ENCODE results near the gene NACC1. TPM values are rescaled to one million over a fixed set of nuclear protein-coding genes. Genes with fewer than 3 reads are reported as not detected.

NACC1 gene
- total and polyA plus RNA-seq, 2 experiments from 2014 or later = 12.4 to 260 TPM

GRCh38 chr19:13100841-13101589 lies 17.0 kb upstream of the NACC1 start:
- H3K27me3 ChIP-seq (ENCODE audit: insufficient read depth) = peaks cover 66% of the 10 kb centered on the region
- ATAC-seq = peak; percentile 4
- no peak overlapping the region for H3K4me3 ChIP-seq
- H4K20me1 ChIP-seq (replicated peaks; ENCODE audit: insufficient read depth) = peaks cover 9% of the 10 kb centered on the region; the same call in 1 of the 2 replicates
- H3K36me3 ChIP-seq (ENCODE audit: insufficient read depth) = no peaks in the 10 kb centered on the region
- H3K9me2 ChIP-seq (ENCODE audit: insufficient read depth) = no peaks in the 10 kb centered on the region
- peak overlapping the region; percentile 19; the same call in 2 of the 3 replicates for H3K4me3 Mint-ChIP-seq
- H3K4me2 ChIP-seq = no peak overlapping the region
- H3K79me2 ChIP-seq (replicated peaks; ENCODE audit: insufficient read depth) = no peaks in the 10 kb centered on the region
- no peaks in the 10 kb centered on the region for H3K9me3 Mint-ChIP-seq
- no peaks in the 10 kb centered on the region; the same call in 1 of the 3 replicates for H3K36me3 Mint-ChIP-seq (ENCODE audit: low read depth)
- H3F3A ChIP-seq (replicated peaks; ENCODE audit: low read depth) = peaks cover 31% of the 10 kb centered on the region
- peaks cover 31% of the 10 kb centered on the region for H3K4me1 ChIP-seq (ENCODE audit: insufficient read depth)
- peaks cover 17% of the 10 kb centered on the region for H3K4me1 Mint-ChIP-seq
- peak; percentile 76 for DNase-seq (ENCODE audit: low spot score)
- no peak overlapping the region for H3K27ac Mint-ChIP-seq
- peaks cover 60% of the 10 kb centered on the region for H3K27me3 Mint-ChIP-seq (ENCODE audit: insufficient read depth, low read depth, poor library complexity)
- H2AFZ ChIP-seq = no peak overlapping the region
- no peak overlapping the region for H3K27ac ChIP-seq (ENCODE audit: low read depth)
- no peak for TF ChIP-seq EZH2 (IDR thresholded peaks at IDR 0.05; ENCODE audit: low read depth, unreplicated experiment)
- TF ChIP-seq, protein P1, sequence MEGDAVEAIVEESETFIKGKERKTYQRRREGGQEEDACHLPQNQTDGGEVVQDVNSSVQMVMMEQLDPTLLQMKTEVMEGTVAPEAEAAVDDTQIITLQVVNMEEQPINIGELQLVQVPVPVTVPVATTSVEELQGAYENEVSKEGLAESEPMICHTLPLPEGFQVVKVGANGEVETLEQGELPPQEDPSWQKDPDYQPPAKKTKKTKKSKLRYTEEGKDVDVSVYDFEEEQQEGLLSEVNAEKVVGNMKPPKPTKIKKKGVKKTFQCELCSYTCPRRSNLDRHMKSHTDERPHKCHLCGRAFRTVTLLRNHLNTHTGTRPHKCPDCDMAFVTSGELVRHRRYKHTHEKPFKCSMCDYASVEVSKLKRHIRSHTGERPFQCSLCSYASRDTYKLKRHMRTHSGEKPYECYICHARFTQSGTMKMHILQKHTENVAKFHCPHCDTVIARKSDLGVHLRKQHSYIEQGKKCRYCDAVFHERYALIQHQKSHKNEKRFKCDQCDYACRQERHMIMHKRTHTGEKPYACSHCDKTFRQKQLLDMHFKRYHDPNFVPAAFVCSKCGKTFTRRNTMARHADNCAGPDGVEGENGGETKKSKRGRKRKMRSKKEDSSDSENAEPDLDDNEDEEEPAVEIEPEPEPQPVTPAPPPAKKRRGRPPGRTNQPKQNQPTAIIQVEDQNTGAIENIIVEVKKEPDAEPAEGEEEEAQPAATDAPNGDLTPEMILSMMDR (conservative IDR thresholded peaks at IDR 0.05; ENCODE audit: low read depth in 2 of 2) = peak; percentile 53 to 76

- Mint-ChIP-seq H3K4me3 (peak overlapping the region; percentile 23), H3K4me1 (peaks cover 14% of the 10 kb centered on the region), H3K9me3 (no peaks in the 10 kb centered on the region), H3K27me3 (ENCODE audit: insufficient read depth, low read depth, poor library complexity) (peaks cover 53% of the 10 kb centered on the region), H3K36me3 (ENCODE audit: low read depth) (no peaks in the 10 kb centered on the region; the same call in 1 of the 3 replicates), H3K27ac (no peak overlapping the region)
- ATAC-seq (no peak), DNase-seq (ENCODE audit: low spot score) (no peak)
- peaks cover 30% of the 10 kb centered on the region for H3K4me1 ChIP-seq (ENCODE audit: insufficient read depth)
- no peak for TF ChIP-seq REST (IDR thresholded peaks at IDR 0.05; ENCODE audit: unreplicated experiment)
- no peaks in the 10 kb centered on the region for H3K36me3 ChIP-seq (ENCODE audit: insufficient read depth)
- peaks cover 26% of the 10 kb centered on the region for H3F3A ChIP-seq (replicated peaks; ENCODE audit: low read depth)
- peaks cover 9% of the 10 kb centered on the region; the same call in 1 of the 2 replicates for H4K20me1 ChIP-seq (replicated peaks; ENCODE audit: insufficient read depth)
- H3K9me2 ChIP-seq (ENCODE audit: insufficient read depth) = no peaks in the 10 kb centered on the region
- peaks cover 60% of the 10 kb centered on the region for H3K27me3 ChIP-seq (ENCODE audit: insufficient read depth)
- H3K4me2 ChIP-seq = peak overlapping the region; percentile 83
- no peak overlapping the region for H2AFZ ChIP-seq
- no peak overlapping the region for H3K27ac ChIP-seq (ENCODE audit: low read depth)
- no peaks in the 10 kb centered on the region for H3K79me2 ChIP-seq (replicated peaks; ENCODE audit: insufficient read depth)
- peak overlapping the region; percentile 56 for H3K4me3 ChIP-seq
Observed at GRCh38 chr19:13101590-13102415, 16.3 kb upstream of the NACC1 start.

Measured in GM23338 (cell line).